Upper lobe of left lung (tissue), 6 donors: ENCODE results near the gene NMT2. TPM values are rescaled to one million over a fixed set of nuclear protein-coding genes. Genes with fewer than 3 reads are reported as not detected.
"Not testable (repeated sequence)": the region's sequence is repeated elsewhere in the genome, so short reads cannot be mapped to it uniquely, and the experiment has no call there.

Source experiments
- ATAC-seq, 2 donors: fragments of 200-7000 bp; cut with Tn5 transposase; one replicate each; pipeline ENCODE4 v1.9.1; 2022; ENCODE audit warnings: mild to moderate bottlenecking in 2 of 2, moderate library complexity in 2 of 2; ENCODE audit not compliant: low FRiP score in 2 of 2
- DNase-seq, 2 donors: peaks; one replicate each; pipeline ENCODE4 v3.0.0-alpha.2; 2019 to 2020
- H3K27ac ChIP-seq, 4 donors: fragments of 200-600 bp; sonication (generic); one replicate each; pipeline ENCODE4 v1.5.1; 2016 to 2019
- H3K27me3 ChIP-seq, 4 donors: fragments of 200-600 bp; sonication (generic); one replicate each; pipeline ENCODE4 v1.5.1; 2017 to 2019
- H3K36me3 ChIP-seq, 4 donors: fragments of 200-600 bp; sonication (generic); one replicate each; pipeline ENCODE4 v1.5.1; 2016 to 2019
- H3K4me1 ChIP-seq, 4 donors: fragments of 200-600 bp; sonication (generic); one replicate each; pipeline ENCODE4 v1.5.1; 2018 to 2019
- H3K4me3 ChIP-seq, 4 donors: fragments of 200-600 bp; sonication (generic); one replicate each; pipeline ENCODE4 v1.5.1; 2017 to 2019; ENCODE audit warnings: mild to moderate bottlenecking in 2 of 4, moderate library complexity in 1 of 4
- H3K9me3 ChIP-seq, 4 donors: fragments of 200-600 bp; sonication (generic); one replicate each; pipeline ENCODE4 v1.5.1; 2018 to 2019
- EP300 ChIP-seq, 4 donors: sonication (generic); formaldehyde crosslinking; IDR thresholded peaks; one replicate each; pipeline ENCODE4 v1.5.1; 2017; ENCODE audit warnings: antibody characterized with exemption in 4 of 4, control low read depth in 2 of 4
- POLR2A ChIP-seq, 4 donors: fragments of 450-650 bp; IDR thresholded peaks; one replicate each; pipeline ENCODE4 v1.5.1; 2016 to 2017; ENCODE audit warnings: antibody characterized with exemption in 4 of 4, mild to moderate bottlenecking in 2 of 4
- POLR2AphosphoS5 ChIP-seq, 2 donors: sonication (generic); formaldehyde crosslinking; IDR thresholded peaks; one replicate each; pipeline ENCODE4 v1.5.1; 2017; ENCODE audit warnings: antibody characterized with exemption in 2 of 2
- WGBS, 2 donors: methylation state at CpG; one replicate each; pipeline ENCODE4 v1.1.5; 2017 to 2018; 5-methylcytosine and 5-hydroxymethylcytosine counted together
- total RNA-seq, 6 donors: library from RNA; depleted of rRNA in 4 of 6; stranded (reverse); fragments of >200 nt in 4 of 6; gene quantifications; one replicate each; pipeline versions ENCODE4 v1.1.0 to v1.2.1, GENCODE V29; 2016 to 2021
- TF ChIP-seq, protein P1 (sequence below), 6 experiments: fragments of 450-650 bp in 4 of 6; fragments of 200-600 bp in 2 of 6; sonication (generic) in 2 of 6; IDR thresholded peaks; one replicate each; pipeline ENCODE4 v1.5.1; 2016 to 2019; ENCODE audit warnings: antibody characterized with exemption in 6 of 6
- donor health status: DM: no; HTN: no; CAD: no; lungs with moderate emphysema.
- donor health status: DM: no; HTN: yes; CAD: no; lungs with severe emphysema.

NMT2 gene
- total RNA-seq, 6 donors from 2014 or later = 6.4 to 12.0 (median 8.6) TPM

DNA sequence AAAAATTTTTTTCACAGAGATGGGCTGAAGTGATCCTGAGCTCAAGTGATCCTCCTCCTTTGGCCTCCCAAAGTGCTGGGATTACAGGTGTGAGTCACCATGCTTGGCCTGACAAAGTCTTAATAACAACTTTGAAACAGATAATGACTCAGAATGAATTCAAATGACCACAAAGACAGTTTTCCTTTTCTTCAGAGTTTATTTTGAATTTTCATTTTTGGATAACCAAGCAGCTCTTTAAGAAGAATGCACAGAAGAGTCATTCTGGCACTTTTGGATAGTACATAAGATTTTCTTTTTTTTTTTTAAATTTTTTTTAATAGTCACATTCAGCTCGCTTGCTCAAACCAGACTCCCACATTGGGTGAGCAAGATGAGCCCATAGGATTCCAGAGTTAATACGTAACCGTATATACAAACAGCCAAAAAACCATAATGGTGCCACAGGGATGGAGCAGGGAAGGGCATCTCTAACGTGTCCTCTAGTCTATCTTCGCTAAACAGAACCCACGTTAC, 43.0 kb upstream of the NMT2 start:
- Histone ChIP-seq H3K4me1 (peaks cover 0 to 7% (median 5%) of the 10 kb centered on the region in 4 donors), H3K36me3 (peaks cover 0 to 12% (median 0%) of the 10 kb centered on the region in 4 donors), H3K9me3 (no peaks in the 10 kb centered on the region), H3K27me3 (no peaks in the 10 kb centered on the region), H3K4me3 (no peak overlapping the region), H3K27ac (no peak overlapping the region)
- DNase-seq (no peak), ATAC-seq (peak in 1 of 2 donors; percentile 44)
- TF ChIP-seq EP300 (IDR thresholded peaks at IDR 0.05) (no peak), POLR2AphosphoS5 (IDR thresholded peaks at IDR 0.05) (no peak), POLR2A (IDR thresholded peaks at IDR 0.05) (no peak)
- TF ChIP-seq, protein P1, sequence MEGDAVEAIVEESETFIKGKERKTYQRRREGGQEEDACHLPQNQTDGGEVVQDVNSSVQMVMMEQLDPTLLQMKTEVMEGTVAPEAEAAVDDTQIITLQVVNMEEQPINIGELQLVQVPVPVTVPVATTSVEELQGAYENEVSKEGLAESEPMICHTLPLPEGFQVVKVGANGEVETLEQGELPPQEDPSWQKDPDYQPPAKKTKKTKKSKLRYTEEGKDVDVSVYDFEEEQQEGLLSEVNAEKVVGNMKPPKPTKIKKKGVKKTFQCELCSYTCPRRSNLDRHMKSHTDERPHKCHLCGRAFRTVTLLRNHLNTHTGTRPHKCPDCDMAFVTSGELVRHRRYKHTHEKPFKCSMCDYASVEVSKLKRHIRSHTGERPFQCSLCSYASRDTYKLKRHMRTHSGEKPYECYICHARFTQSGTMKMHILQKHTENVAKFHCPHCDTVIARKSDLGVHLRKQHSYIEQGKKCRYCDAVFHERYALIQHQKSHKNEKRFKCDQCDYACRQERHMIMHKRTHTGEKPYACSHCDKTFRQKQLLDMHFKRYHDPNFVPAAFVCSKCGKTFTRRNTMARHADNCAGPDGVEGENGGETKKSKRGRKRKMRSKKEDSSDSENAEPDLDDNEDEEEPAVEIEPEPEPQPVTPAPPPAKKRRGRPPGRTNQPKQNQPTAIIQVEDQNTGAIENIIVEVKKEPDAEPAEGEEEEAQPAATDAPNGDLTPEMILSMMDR (IDR thresholded peaks at IDR 0.05) = no peak
- WGBS, 2 donors = 93 to 95% methylated on average over 6 of the region's 6 CpGs

DNA sequence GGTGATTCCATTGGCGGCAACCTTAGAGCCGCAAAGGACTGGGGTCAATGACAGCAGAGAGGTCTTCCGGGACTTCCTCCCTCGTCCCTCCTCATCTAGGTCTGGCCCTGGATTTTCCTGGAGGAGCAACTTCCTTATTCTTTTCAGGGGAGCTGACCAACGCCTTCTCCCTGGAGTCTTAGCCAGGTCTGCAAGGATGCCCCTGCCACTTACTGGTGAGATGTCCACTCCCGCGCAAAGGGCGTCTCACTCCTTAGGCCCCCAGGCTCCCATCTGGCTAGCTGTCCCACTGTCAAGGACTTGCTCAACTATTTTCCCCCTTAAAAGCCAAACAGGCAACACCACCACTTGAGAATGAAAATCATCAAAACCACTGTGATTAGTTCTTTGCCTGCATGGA, 42.0 kb upstream of the NMT2 start:
- H3K9me3 ChIP-seq = no peaks in the 10 kb centered on the region
- H3K4me3 ChIP-seq = no peak overlapping the region
- peaks cover 0 to 12% (median 0%) of the 10 kb centered on the region in 4 donors for H3K36me3 ChIP-seq
- TF ChIP-seq EP300 (IDR thresholded peaks at IDR 0.05) (no peak), POLR2AphosphoS5 (IDR thresholded peaks at IDR 0.05) (no peak), POLR2A (IDR thresholded peaks at IDR 0.05) (no peak)
- TF ChIP-seq, protein P1 (IDR thresholded peaks at IDR 0.05) = no peak
- no peaks in the 10 kb centered on the region for H3K27me3 ChIP-seq
- no peak for DNase-seq
- H3K27ac ChIP-seq = no peak overlapping the region
- peaks cover 0 to 7% (median 5%) of the 10 kb centered on the region in 4 donors for H3K4me1 ChIP-seq
- no peak for ATAC-seq
- 90 to 93% methylated on average over 7 to 8 of the region's 8 CpGs for WGBS, 2 donors

DNA sequence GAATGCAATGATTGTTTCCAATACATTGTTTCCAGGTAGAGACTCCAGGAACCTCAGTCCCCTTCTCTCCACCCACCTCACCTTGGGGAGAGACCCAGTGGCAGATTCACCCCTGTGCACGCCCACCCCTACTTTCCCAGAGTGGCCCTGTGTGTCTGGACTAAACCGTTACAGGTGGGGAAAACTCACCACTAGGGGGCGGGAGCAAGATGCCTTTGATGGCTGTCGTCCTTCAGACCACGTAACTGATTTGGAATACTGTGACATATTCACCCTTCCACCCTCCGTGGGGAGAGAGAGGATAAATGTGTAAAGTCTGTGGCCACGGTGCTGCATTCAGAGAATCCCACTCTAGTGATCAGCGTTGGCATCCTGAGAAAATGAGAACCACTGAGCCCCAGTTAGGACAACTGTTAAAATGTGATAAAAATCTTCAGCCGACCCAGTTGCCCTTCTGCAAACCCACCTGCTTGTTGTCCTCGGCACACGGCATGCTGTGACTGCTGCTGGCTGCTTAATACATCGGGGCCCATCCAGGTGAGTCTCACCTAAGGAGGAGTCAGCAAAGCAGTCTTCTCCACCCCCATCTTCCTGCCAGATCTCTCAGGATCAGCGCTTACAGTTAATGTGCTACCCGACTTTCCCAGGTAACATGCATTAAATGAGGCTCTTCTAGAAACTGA, 41.5 kb upstream of the NMT2 start:
- no peaks in the 10 kb centered on the region for H3K27me3 ChIP-seq
- 25 to 30% methylated on average over 14 of the region's 14 CpGs for WGBS, 2 donors
- peak; percentile 61 to 81 for ATAC-seq
- TF ChIP-seq, protein P1 (IDR thresholded peaks at IDR 0.05) = peak; percentile 56 to 86 (median 74)
- no peak for TF ChIP-seq EP300 (IDR thresholded peaks at IDR 0.05)
- H3K27ac ChIP-seq = no peak overlapping the region
- peaks cover 0 to 7% (median 5%) of the 10 kb centered on the region in 4 donors for H3K4me1 ChIP-seq
- peak in 1 of 2 donors; percentile 73 for DNase-seq
- no peaks in the 10 kb centered on the region for H3K9me3 ChIP-seq
- H3K36me3 ChIP-seq = peaks cover 0 to 12% (median 0%) of the 10 kb centered on the region in 4 donors
- H3K4me3 ChIP-seq = no peak overlapping the region

DNA sequence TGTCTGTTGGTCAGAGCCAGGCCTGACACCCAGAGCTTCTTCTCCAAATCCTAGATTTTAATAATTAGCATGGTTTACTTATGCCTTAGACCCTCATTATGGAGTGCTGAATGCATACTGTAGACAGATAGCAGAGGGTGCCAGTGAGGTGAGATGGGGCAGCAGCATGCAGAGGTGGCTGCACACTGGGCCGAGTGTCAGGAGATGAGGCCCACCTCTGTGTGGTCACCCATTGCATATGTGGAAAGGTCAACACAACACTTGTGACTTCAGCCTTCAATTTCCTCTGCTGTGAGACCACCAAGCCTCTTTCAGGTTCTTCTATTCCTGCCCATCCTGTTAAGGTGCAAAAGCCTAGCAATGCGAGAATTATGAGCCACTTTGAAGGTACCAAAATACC, 39.7 kb upstream of the NMT2 start:
- Histone ChIP-seq H3K4me1 (peaks cover 0 to 7% (median 5%) of the 10 kb centered on the region in 4 donors), H3K27ac (peak overlapping the region in 2 of 4 donors; percentile 43 to 57), H3K4me3 (no peak overlapping the region), H3K36me3 (peaks cover 0 to 2% (median 0%) of the 10 kb centered on the region in 4 donors), H3K9me3 (no peaks in the 10 kb centered on the region), H3K27me3 (no peaks in the 10 kb centered on the region)
- DNase-seq = no peak
- TF ChIP-seq EP300 (IDR thresholded peaks at IDR 0.05) (no peak), POLR2A (IDR thresholded peaks at IDR 0.05) (no peak), POLR2AphosphoS5 (IDR thresholded peaks at IDR 0.05) (no peak)
- TF ChIP-seq, protein P1 (IDR thresholded peaks at IDR 0.05) = no peak
- ATAC-seq = no peak
- WGBS, 2 donors = 81 to 94% methylated on average over 2 of the region's 2 CpGs

DNA sequence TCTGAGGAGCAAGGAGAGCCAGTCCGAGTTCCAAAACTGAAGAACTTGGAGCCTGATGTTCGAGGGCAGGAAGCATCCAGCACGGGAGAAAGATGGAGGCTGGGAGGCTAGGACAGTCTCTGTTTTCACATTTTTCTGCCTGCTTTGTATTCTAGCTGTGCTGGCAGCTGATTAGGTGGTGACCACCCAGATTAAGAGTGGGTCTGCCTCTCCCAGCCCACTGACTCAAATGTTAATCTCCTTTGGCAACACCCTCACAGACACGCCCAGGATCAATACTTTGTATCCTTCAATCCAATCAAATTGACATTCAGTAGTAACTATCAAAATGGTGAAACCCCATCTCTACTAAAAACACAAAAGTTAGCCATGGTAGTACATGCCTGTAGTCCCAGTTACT, 38.9 kb upstream of the NMT2 start:
- 95 to 97% methylated on average over 4 of the region's 4 CpGs for WGBS, 2 donors
- not testable (repeated sequence) for H3K27me3 ChIP-seq, H3K27ac ChIP-seq, H3K4me1 ChIP-seq, H3K9me3 ChIP-seq, H3K4me3 ChIP-seq, DNase-seq, H3K36me3 ChIP-seq, ATAC-seq
